Stimulated activated CD4-positive, alpha-beta T cell treated with anti-CD3 and anti-CD28 coated beads, Interleukin-2, amount 100 ng/mL, for 48 hours (primary cell): ENCODE measurements around the gene LGALSL.

ENCODE experiments used
- DNase-seq, 2 donors: peaks; one replicate each; pipeline ENCODE4 v3.0.0-alpha.2; 2020

The LGALSL gene

DNA sequence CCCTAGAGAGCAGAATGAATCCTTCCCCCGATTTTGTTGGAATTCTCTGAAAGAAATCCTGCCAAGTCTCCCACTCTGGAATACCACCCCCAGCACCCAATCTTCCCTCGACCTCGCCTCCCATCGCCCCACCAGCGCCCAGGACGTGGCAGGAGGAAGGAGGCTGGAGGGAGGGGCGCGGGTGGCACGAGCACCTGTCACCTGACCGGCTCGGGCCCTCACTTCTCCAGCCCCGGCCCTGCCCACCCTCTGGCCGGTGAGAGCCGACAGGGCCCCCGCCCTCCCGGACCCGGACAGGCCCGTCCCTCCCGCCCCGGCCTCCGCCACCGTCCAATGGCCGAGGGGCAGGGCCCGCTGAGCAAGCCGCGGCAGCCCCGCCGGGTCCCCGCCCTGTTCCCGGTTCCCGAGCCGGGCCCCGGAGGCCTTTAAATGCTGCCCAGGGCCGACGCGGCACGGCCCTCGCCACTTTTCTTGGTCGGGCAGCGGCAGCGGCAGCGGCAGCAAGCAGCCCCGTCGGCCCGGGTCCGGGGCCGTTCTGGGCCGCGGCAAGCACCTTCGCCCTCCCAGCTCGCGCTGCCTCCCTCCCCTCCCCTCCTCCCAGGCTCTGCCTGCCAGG is at the start of gene LGALSL:
TSS of gene LGALSL (plus strand) at position 393 of the 616 bp plus-strand sequence. CDS start 384 bp downstream, outside the sequence.
- DNase-seq, result peak; percentile 26

DNA sequence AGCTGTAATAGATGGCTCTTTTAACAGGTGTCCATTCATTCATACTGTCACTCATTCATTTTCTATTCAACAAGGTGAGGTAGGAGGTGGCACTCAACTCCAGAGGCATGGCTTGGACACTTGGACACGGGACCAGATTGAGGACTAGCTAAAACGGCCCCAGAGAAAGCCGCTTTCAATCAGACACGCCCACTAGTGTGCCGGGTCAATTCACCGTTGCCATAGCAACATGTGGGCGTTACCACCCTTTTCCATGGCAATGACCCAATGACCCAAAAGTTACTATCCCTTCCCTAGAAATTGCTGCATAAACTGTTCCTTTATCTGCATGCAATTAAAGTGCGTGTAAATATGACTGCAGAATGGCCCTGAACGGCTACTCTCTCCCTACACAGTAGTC is 49.2 kb upstream of the LGALSL start:
- DNase-seq, result no peak

DNA sequence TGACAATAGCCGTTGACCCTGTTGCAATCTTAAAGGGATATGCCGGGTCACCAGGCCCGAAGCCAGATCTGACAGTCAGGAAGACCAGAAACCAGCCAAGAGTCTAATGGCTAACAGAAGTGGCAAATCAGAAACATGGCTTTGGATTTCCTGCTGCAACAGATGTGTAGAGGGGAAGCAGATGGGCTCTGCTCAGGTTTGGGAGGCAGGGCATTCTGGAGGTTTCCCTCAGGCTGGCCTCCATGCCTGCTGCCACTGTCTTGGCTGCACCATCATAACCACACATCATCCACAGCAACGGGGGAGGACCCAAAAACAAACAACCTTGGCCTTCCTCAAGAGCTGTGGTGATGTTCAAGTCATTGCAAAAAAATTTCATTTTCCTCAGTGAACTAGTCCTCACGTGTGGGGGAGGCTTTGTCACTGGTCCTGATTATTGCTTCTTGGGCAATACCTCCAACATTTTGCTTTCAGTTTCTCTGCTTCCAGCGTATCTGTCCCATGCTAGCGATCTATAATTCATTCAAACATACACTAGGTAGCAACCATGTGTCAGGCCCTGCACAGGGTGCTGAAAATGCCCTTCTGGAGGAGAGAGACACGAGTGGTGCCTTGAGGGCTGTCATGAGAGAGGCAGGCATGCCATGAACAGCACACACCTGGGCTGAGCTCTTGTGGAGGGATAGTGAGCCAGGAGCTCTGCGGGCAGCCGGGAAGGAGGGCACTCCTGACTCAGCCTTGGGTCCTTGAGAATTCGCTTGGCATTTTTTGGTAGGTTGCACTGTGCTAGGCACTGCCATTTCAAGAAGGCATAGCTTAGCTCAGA is 48.2 kb upstream of the LGALSL start:
- DNase-seq, result no peak

DNA sequence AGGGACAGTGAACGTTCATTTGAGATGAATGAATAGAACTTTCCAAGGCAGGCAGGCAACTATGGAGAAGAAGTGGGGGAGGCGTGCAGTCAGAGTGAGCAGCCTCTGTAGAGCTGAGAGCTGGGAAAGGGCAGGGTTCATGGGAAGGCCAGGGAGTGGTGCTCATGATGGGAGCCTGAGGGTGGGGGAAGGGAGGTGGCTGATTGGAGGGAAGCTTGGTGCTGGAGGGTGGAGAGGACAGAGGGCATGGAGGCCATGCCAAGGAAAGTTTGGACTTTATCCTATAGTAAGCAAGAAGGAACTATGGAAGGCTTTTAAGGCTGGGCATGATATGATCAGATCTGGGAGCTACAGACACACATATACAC is 47.6 kb upstream of the LGALSL start:
- DNase-seq, result no peak

DNA sequence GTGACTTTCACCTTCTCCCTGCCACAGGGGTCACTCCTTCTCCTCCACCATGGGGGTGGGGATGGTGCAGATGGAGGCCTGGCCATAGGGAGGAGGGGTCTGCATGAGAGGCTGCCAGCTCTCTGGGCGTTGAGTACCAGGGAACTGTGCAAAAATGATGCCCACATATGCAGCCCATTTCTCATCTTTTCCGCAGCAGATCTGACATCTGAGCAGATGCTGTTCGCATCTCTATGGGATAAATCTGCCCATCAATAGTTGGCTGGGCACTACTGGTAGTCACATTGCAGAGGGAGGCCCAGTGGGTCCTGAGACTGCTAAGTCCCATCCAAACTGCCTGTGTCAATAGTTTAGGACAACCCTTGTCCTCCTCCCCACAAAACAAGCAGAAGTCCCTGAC is 45.9 kb upstream of the LGALSL start:
- DNase-seq, result no peak

DNA sequence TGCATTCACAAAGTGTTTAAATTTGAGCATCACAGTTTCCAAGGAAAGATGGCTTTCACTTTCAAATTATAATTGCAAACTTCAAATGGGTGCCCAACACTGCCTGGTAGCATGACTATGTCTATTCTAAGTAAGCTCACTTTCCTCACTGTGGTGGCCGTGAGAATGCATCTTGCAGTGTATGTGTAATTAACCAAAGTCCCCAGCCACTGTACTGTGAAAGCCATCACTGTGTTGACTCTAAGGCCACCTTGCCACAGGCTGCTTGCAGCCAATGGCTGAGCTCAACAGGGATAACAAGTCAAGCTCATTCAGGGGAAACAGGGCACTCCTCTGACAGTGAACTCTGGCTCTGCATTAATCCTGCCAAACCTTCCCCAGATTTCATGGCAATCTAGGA is 43.3 kb upstream of the LGALSL start:
- DNase-seq, result no peak

DNA sequence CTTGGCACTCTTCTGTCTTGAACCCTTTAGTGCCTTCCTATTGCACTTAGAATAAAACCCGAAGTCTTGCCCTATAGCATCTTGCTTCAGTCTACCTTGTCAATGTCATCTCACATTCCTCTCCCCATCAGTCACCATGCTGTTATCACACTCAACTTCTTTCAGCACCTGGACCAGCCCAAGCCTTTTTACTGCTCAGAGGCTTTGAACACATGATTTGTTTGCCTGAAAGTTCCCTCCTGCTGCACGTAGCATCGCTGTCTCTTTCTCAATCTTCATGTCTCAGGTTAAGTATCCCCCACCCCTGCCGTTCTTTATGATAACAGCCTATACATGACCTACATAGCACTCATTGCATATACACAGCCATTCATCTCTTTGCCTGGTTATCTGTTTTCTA is 41.3 kb upstream of the LGALSL start:
- no peak for DNase-seq

DNA sequence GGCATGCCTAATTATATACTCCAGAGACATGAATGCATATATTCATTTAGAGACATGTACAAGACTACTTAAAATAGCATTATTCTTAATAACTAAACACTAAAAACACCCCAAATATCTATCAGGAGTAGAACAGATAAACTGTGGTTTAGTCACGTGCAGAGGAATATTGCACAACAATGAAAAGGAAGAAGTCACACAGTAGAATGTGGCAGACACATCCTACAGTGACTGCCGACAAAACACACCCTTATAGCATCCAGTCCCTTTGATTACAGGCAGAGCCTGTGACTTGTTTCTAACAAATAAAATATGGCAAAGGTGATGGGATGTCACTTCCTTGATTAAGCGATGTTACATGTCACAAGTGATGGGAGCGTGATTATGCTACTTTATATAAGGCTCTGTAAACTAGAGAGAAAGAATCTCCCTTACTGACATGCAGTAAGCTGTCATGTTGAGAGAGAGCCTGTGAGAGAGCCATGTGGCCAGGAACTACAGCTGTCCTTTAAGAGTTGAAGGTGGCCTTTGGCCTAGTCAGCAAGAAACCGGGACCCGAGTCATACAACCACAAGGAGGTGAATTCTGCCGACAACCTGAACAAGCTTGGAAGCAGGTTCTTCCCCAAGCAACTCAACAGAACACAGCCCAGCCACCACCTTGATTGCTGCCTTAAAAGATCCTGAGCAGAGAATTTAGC is 39.1 kb upstream of the LGALSL start:
- DNase-seq, result no peak

DNA sequence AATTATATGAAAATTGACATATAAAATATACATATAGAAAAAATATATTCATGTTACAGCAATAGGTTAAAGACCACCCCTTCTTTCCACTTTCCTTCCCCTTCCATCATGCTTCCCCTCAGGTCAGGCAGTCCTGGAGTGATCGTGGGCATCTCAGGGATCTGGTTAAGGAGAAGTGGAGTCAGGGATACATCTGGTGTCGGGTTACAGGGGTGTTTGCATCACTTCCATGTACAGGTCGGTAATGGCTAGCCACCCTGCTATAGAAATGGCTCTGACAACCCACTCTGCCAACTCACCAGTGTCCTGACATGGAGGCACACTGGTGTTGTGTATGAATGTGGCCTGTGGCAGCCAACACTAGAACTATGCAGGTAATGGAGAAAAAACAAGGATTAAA is 36.3 kb upstream of the LGALSL start:
- no peak for DNase-seq

DNA sequence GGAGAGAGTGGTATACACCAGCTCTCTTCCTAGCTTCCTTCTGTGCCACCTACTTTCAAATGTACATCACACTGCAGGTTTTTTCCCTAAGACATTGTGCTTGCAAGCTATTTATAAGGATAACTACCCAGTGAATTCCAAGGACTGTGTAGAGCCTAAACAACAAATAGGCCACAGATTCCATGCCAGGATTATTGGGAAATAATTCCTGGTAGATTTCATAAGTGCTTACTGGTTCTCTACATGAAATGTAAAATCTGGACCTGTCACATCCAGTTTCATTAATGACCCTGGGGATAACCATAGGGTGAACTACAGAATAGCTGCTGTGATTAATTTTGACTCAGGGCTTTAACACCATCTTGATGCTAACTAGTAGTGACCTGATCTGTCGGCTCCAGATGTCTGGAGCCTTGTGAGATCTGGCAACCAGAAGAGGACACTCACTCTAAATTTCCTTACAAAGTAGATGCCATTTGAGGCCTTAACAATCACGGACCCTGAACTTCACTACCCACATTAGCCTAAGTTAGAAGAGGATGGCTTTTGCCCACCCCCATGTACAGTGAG is 34.3 kb upstream of the LGALSL start:
- DNase-seq, result no peak

DNA sequence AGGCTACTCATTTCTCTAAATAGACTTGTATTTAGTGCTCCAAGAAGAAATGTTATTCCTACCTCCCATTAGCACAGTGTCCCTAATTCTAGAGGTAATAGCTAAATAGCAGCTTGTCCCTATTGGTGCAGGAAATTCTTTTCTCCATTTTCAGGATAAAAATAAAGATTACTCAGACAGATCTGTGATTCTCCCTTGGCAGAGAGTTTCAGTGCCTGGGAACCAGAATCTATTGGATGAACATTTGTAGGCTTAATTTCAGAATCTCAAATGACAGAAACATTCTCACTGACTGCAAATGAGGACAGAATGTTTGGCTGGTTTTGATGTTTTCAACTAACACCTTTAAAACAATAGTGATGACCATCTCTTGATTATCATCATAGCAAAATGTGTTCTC is 33.3 kb upstream of the LGALSL start:
- DNase-seq, result no peak

DNA sequence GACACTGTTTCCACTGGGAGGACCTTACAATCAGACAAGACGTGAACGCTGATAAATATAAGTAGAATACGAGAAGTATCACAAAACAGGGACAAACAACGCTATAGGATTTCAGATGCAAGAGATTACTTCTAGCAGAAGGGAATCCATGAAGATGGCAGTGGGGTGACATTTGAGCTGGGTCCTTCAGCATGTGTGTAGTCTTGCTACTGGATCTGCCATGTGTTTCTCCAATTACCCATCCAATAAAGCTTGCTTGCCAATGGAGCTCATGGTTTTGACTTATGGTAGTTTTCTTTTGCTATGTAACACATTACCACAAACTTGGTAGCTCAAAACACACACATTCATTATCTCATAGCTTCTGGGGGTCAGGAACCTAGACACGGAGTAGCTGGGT is 32.8 kb upstream of the LGALSL start:
- DNase-seq, result no peak

DNA sequence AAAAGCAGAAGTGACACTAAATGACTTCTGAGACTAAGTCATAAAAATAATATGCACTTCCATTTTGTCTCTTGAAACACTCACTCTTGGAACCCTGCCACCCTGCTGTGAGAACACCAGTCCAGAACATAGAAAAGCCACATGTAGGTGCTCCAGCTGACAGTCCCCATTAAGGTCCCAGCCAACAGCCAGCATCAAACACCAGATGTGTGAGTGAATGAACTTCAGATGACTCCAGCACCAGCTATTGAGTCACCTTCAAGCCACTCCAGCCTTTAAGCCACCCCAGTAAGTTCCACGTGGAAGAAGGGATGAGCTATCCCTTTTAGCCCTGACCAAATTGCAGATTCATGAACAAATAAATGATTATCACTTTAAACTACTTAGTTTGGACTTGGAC is 31.5 kb upstream of the LGALSL start:
- no peak for DNase-seq

DNA sequence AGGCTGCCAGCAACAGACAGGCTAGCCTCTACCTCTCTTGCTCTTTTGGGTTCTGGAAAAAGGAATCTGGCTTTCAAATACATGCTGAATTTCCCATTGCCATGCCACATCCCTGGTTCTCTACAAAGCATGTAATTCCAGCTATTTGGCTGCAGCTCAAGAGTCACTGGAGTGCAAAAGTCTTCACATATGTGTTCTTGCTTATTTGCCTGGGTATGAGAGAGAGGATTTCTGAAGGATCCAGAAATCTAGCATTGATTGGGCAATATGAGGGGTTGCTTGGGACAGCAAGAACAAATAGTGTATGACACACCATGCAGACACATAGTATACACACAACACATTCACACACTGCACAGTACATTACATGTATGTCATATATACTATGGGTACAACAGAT is 30.7 kb upstream of the LGALSL start:
- no peak for DNase-seq

DNA sequence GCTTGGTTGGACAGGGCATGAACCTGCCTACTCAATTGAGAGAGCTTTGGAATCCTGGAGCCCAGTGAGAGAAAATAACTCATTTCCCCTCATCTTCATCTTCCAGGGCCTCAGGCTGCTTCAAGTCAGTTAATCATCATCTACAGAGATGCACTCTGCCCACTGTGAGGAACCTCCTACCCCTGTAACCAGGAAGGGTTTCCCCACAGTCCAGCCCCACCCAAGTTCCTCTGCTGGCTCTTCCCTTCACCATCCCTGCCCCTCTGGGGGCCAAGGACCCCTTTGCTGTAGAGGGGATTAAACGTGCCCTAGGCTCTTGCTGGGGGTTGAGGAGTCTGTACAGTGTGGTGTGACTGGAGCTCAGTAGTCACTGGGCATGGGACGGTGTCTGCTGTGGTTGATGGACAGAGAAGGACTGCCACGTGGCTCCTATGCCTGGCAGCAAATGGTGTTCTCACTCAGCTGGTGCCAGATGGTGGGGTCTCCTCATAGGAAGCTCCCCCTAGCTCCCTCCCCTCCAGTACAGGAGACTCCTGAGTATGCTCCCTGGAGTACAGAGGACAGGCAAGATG is 29.5 kb upstream of the LGALSL start:
- DNase-seq, result no peak

DNA sequence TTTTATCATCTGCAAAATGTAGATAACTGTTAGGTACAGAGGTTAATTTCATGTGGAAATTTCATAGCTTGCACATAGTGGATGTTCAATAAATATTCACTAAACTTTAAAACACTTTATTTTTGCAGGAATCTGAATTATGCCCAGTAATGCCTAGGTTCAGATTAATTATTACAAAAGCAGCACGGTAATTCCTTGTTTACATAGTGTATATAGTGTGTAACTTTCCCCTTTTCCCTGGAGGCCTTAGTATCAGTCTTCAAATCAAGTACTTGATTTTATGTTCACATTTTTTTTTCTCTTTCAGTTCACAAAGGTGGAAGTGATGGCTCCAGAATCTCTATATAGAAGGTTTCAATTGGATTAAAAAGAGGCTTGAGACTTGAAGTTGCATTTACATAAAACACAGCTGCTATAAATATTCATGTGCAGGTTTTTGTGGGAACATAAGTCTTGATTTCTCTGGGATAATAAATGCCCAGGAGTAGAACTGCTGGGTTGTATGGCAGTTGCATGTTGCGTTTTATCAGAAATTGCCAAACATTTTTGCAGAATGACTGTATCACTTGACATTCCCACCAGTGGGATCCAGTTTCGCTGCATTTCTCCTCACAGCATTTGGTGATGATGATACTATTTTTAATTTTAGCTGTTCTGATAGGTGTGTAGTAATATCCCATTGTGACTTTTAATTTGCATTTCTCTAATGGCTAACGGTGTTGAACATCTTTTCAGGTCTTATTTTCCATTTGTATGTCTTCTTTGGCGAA is 27.6 kb upstream of the LGALSL start:
- DNase-seq, result no peak

DNA sequence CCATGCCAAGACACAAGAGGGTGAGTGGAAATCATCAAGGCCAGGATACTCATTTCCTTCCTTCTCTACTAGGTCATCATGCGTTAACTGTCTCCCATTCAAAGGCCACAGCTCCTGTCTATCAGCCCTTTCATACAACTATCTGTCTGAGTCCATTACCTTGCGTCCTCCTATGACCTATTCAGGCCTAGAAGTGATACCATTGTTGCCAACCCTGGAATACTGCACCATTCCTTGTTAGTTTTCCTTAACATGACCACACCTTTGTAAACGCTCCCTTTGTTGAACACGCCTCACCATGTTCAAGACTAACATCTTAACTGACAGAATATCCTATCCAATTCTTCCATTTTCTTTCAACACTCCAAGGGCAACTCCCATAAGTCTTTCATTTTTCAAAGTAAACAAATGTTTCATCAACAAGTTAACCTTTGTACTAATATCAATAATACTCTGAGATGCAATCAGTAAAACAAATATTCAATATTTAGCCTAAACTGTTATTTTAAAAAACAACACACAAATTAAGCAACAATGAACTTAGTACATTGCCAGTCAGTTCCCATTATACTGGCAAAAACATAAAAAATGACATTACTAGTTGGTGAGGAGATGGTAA is 19.8 kb upstream of the LGALSL start:
- no peak for DNase-seq

DNA sequence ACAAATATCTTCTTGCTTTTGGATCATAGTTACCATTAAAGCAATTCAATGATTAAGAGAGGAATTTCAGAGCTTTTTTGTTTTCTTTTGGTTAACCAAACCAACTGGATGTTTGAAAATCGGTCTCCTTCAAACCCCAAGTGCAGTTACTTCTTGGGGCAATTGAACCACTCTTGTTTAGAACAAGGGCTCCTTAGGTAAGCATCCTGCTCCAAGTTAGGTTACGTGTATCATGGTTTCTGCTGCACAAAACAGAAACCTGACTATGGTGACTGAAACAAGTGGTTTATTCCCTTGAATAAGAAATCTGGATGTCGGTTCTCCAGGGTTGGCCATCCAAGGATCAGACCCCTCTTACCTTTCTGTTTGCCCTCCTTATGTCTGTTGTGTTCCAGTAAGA is 16.1 kb upstream of the LGALSL start:
- no peak for DNase-seq

DNA sequence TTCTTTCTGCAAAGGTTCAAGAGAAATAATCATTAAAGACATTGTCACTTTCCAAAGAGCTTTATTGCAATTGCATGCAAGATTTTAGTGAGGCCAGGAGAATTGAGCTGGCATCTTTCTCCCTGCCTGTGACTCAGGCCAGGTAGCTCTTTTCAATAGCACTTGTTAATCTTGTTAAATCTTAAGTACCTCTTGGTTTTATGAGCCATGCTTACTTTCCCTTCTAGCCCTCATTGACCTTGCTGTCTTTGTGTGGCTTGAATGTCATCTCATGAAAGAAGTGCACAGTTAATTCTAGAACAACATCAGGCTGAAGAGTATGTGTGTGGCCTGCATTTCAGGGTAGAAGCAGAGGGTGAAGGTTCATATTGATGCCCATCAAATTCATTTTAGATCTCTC is 14.8 kb upstream of the LGALSL start:
- no peak for DNase-seq

DNA sequence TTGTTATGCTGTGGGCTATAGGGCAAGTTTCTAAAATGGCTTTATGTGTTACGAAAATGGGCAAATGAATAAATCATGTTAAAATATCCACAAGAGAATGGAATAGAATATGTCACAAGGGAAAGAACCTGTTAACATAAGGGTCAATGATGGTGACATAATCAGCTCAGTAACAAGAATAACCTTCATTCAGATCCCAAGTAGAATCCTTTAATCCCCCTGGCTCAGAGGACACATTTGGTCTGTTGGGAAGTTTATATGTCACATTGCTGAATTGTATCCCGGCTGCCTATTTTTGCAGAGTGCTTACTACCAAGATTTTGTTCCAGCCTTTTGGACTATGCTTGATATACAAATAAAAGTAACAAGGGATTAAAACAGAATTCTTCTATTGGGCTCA is 13.1 kb upstream of the LGALSL start:
- no peak for DNase-seq

DNA sequence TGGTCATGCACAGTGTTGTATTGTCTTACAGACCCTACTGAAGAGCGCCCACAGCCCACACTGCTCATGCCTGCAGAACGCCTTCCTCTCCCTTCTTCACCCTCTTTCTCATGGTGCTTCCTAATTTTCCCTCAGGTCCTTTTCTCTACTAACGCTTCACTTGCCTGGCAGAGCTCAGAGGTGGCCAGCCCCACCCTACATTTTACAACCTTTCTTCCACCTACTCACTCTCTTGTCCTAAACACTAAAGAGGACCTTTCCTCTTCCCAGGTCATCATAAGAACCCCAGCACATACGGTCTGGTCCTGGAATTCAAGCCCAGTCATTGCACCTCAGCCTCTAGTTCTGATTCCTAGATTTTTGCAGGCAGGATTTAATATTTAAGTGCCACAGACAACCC is 11.7 kb upstream of the LGALSL start:
- DNase-seq, result no peak

DNA sequence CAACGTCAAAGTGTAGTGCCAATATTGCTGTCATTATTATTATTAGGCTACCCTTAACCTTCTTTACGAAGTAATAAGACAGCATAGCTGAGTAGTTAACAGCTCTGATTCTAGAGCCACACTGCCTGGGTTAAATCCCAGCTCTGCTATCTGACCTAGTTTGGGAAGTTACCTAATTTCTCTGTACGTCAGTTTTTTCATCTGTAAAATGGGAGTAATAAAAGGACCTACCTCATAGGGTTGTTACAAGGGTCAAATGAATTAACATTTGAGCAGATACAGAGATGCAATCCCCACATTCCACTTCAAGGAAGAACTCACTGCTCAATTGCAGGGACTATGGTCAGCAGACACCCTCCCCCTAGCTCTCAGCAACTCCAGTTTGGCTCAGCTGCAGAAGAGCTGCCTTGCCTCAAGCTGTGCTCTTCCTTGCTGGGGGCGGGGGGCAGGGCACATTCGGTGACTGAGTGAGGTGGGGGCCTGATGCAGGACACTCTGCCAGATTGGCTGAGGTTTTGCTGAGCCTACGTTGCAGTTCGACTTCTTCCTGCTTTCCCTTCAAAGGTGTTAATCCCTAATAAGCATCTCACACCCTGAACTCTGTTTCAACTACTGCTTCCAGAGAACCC is 11.0 kb upstream of the LGALSL start:
- DNase-seq, result no peak
